Measurements from ENCODE around the gene SRGAP1.
A peak's percentile ranks its signal among the peaks of the same experiment; 100 is the strongest.

Gene SRGAP1

DNA sequence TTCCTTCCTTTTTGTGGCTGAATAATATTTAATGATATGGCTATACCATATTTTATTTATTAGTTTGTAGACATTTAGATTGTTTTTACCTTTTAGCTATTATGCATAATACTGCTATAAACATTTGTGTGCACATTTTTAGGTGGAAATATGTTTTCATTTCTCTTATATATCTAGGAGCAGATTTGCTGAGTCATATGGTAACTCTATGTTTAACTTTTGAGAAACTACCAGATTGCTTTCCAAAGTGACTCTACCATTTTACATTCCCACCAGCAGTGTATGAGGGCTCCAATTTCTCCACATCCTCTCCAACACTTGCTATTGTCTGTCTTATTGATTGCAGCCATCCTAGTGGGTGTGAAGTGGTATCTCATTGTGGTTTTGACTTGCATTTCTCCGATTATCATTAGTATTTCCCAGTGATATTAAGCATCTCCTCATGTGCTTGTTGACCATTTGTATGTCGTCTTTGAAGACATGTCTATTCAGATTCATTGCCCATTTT lies 217.4 kb downstream of the SRGAP1 start:
- Histone ChIP-seq H3K27ac (no peak overlapping the region), H3K36me3 (replicated peaks) (peaks cover 8% of the 10 kb centered on the region), H3K4me3 (ENCODE audit: low read depth, low read length) (no peak overlapping the region), H3K27me3 (replicated peaks) (no peaks in the 10 kb centered on the region)
- in situ Hi-C loops (cut with HindIII; ENCODE audit: low pct_ligation_motif_present, low sequenced_read_pairs) = no loop called here
- TF ChIP-seq CTCF (IDR thresholded peaks at IDR 0.05; ENCODE audit: low read depth, low read length, missing control alignments) = no peak
- no peak for DNase-seq

- H3K27me3 ChIP-seq (replicated peaks) = no peaks in the 10 kb centered on the region
- H3K27ac ChIP-seq = no peak overlapping the region
- TF ChIP-seq CTCF (IDR thresholded peaks at IDR 0.05; ENCODE audit: low read depth, low read length, missing control alignments) = no peak
- no peak overlapping the region for H3K4me3 ChIP-seq (ENCODE audit: low read depth, low read length)
- in situ Hi-C loops (cut with HindIII; ENCODE audit: low pct_ligation_motif_present, low sequenced_read_pairs) = no loop called here
- peaks cover 8% of the 10 kb centered on the region for H3K36me3 ChIP-seq (replicated peaks)
- DNase-seq = no peak
These were observed 218.6 kb downstream of the SRGAP1 start for GRCh38 chr12:64063121-64063520.

GRCh38 chr12:64064240-64064639 lies 219.7 kb downstream of the SRGAP1 start:
- no peaks in the 10 kb centered on the region for H3K27me3 ChIP-seq (replicated peaks)
- no peak for DNase-seq
- TF ChIP-seq CTCF (IDR thresholded peaks at IDR 0.05; ENCODE audit: low read depth, low read length, missing control alignments) = no peak
- peaks cover 8% of the 10 kb centered on the region for H3K36me3 ChIP-seq (replicated peaks)
- in situ Hi-C loops (cut with HindIII; ENCODE audit: low pct_ligation_motif_present, low sequenced_read_pairs) = no loop called here
- H3K27ac ChIP-seq = no peak overlapping the region
- H3K4me3 ChIP-seq (ENCODE audit: low read depth, low read length) = no peak overlapping the region

GRCh38 chr12:64064706-64065105 lies 220.2 kb downstream of the SRGAP1 start:
- in situ Hi-C loops (cut with HindIII; ENCODE audit: low pct_ligation_motif_present, low sequenced_read_pairs) = no loop called here

DNA sequence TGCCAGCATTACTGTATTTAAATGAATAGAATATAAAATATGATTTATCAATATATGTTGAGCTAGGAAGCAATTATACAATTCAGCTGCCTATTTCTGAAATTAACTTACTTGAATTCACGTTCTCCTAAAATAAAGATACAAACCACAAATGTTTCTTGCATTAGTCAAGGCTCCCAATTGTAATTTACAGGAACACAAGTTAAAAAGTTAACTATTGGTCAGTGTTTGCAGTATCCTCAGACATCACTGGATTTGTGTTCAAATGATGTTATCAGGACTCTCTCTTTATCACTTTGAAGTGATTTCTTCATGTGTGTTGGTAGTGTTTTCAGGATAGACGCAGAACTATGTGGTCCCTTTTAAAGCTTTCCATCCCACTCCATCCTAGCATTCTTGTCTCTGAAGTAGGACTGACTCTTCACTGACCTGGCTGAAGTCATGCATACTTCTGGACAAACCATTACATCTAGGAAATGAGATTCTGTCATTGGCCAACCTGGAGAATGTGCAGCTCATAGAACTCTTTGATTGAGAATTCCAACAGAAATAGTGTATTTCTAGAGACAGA lies 221.5 kb downstream of the SRGAP1 start:
- peak; percentile 55 for DNase-seq
- H3K27ac ChIP-seq = peak overlapping the region; percentile 19
- TF ChIP-seq CTCF (IDR thresholded peaks at IDR 0.05; ENCODE audit: low read depth, low read length, missing control alignments) = no peak
- no peaks in the 10 kb centered on the region for H3K27me3 ChIP-seq (replicated peaks)
- peaks cover 8% of the 10 kb centered on the region for H3K36me3 ChIP-seq (replicated peaks)
- in situ Hi-C loops (cut with HindIII; ENCODE audit: low pct_ligation_motif_present, low sequenced_read_pairs) = no loop called here
- no peak overlapping the region for H3K4me3 ChIP-seq (ENCODE audit: low read depth, low read length)

More at GRCh38 chr12:64064706-64065105, 220.2 kb downstream of the SRGAP1 start:
- Histone ChIP-seq H3K27ac (no peak overlapping the region), H3K4me3 (ENCODE audit: low read depth, low read length) (no peak overlapping the region), H3K36me3 (replicated peaks) (peaks cover 8% of the 10 kb centered on the region), H3K27me3 (replicated peaks) (no peaks in the 10 kb centered on the region)
- DNase-seq = no peak
- no peak for TF ChIP-seq CTCF (IDR thresholded peaks at IDR 0.05; ENCODE audit: low read depth, low read length, missing control alignments)

GRCh38 chr12:64066776-64067175 lies 222.3 kb downstream of the SRGAP1 start:
- no peak for DNase-seq
- no peak overlapping the region for H3K27ac ChIP-seq
- no peak overlapping the region for H3K4me3 ChIP-seq (ENCODE audit: low read depth, low read length)
- in situ Hi-C loops (cut with HindIII; ENCODE audit: low pct_ligation_motif_present, low sequenced_read_pairs) = no loop called here
- no peaks in the 10 kb centered on the region for H3K27me3 ChIP-seq (replicated peaks)
- TF ChIP-seq CTCF (IDR thresholded peaks at IDR 0.05; ENCODE audit: low read depth, low read length, missing control alignments) = no peak
- peaks cover 8% of the 10 kb centered on the region for H3K36me3 ChIP-seq (replicated peaks)
